PFSK-1 (cell line): ENCODE data around the gene PYGL.

Source experiments
- FOXP2 ChIP-seq: optimal IDR thresholded peaks from 2 replicates; pipeline ENCODE3; 2011; ENCODE audit warnings: borderline replicate concordance, control low read depth, inconsistent platforms; ENCODE audit not compliant: insufficient read depth; ENCODE audit errors: extremely low read length, extremely low read depth
- POLR2AphosphoS5 ChIP-seq: IDR thresholded peaks from 2 replicates; pipeline ENCODE4 v1.6.1; 2012; ENCODE audit warnings: low read depth, mild to moderate bottlenecking, control low read depth, low read length, moderate library complexity
- SIN3A ChIP-seq: IDR thresholded peaks from 2 replicates; pipeline ENCODE4 v1.6.1; 2012; ENCODE audit warnings: mild to moderate bottlenecking, low read length, moderate library complexity, borderline replicate concordance; ENCODE audit not compliant: insufficient read depth
- TAF1 ChIP-seq: IDR thresholded peaks from 2 replicates; pipeline ENCODE4 v1.6.1; 2012; ENCODE audit warnings: low read length, control low read depth, borderline replicate concordance; ENCODE audit not compliant: insufficient read depth
- TF ChIP-seq, protein P1 (sequence below), 2 experiments: IDR thresholded peaks; 2 replicates each; pipeline versions ENCODE4 v1.6.1 to v1.8.0; 2011 to 2012; ENCODE audit warnings: low read depth in 2 of 2, low read length in 2 of 2, control low read depth in 1 of 2, inconsistent platforms in 1 of 2, mild to moderate bottlenecking in 1 of 2, moderate library complexity in 1 of 2; ENCODE audit not compliant: insufficient read depth in 1 of 2

The PYGL gene

DNA sequence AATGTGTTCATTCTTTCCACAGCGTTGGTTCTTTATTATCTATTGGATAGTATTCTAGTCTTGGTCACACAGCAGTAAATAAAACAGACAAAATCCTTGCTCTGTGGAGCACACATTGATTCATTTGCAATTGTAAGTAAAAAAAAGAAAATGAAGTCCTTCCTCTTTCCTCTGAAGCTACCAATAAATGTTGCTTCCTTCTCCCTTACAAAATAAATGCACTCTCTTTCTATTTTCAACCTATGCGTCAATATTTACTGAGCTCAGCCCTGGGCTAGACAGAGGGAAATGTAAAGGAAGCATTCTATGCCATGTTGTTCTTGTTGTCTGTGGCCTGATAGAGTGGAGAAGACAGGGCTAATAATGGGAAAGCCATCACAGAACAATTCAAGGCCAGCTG, 69.5 kb downstream of the PYGL start:
- TF ChIP-seq, protein P1, sequence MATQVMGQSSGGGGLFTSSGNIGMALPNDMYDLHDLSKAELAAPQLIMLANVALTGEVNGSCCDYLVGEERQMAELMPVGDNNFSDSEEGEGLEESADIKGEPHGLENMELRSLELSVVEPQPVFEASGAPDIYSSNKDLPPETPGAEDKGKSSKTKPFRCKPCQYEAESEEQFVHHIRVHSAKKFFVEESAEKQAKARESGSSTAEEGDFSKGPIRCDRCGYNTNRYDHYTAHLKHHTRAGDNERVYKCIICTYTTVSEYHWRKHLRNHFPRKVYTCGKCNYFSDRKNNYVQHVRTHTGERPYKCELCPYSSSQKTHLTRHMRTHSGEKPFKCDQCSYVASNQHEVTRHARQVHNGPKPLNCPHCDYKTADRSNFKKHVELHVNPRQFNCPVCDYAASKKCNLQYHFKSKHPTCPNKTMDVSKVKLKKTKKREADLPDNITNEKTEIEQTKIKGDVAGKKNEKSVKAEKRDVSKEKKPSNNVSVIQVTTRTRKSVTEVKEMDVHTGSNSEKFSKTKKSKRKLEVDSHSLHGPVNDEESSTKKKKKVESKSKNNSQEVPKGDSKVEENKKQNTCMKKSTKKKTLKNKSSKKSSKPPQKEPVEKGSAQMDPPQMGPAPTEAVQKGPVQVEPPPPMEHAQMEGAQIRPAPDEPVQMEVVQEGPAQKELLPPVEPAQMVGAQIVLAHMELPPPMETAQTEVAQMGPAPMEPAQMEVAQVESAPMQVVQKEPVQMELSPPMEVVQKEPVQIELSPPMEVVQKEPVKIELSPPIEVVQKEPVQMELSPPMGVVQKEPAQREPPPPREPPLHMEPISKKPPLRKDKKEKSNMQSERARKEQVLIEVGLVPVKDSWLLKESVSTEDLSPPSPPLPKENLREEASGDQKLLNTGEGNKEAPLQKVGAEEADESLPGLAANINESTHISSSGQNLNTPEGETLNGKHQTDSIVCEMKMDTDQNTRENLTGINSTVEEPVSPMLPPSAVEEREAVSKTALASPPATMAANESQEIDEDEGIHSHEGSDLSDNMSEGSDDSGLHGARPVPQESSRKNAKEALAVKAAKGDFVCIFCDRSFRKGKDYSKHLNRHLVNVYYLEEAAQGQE (IDR thresholded peaks at IDR 0.05; ENCODE audit: insufficient read depth in 1 of 2, low read depth in 2 of 2, low read length in 2 of 2): no peak
- TF ChIP-seq POLR2AphosphoS5 (no peak), SIN3A (no peak), FOXP2 (no peak), TAF1 (no peak)

DNA sequence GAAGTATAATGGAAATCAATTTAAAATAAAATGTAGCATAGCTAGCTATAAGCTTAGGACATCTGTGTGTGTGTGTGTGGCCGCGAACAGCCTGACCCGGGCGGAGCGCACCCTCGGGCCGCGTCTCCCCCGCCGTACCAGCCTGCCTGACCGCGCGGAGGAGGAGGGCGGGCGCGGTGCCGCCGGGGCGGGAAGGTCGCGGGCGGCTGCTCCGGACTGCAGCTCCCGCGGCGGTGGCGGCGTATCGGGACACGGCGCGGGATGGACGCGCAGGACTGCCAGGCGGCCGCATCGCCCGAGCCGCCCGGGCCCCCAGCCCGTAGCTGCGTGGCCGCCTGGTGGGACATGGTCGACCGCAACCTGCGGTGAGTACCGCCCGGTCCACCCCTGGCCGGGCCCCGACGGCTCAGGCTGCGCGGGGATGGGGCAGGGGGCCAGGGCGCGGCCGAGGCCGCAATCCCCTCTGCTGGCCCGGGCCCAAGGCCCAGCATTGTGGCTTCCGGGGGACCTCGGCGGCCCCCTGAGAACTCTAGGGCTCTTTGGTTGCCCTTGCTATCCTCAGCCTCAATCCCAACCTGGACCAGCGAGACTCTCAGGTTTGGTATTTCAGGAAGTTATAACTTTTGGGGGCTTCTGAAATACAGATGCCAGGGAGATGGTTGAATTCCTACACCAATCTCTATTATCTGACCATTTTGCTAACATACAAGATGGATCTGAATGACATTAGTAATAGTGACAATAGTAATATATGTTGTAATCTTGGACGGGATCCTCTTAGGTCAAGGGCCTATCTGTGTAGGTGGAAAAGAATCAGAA, 72.2 kb downstream of the PYGL start, which contains the start of gene ABHD12B:
ABHD12B (plus strand) TSS at position 140 of the 819 bp plus-strand sequence; CDS start at position 262, 122 bp downstream.
- TF ChIP-seq, protein P1 (IDR thresholded peaks at IDR 0.05; ENCODE audit: insufficient read depth in 1 of 2, low read depth in 2 of 2, low read length in 2 of 2): no peak
- TF ChIP-seq FOXP2 (no peak), SIN3A (no peak), TAF1 (no peak), POLR2AphosphoS5 (no peak)

DNA sequence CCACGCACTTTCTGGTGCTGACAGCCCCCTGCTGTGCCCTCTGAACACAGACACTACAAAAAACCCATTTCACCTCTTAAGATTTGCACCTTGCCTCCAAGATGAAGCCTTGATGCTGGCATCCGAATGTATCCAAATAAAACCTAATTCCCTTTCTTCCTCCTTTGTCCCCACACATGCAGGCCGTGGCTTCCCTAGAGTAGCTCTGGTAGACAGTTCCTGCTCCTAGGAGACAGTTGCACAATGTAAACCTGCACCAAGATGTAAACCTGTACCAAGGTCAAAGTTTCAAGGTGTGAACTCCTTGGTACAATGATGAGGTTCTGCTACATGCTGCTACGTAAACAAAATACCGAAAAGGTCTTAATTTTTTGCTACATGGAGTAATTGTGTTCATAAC, 73.1 kb downstream of the PYGL start:
- TF ChIP-seq TAF1: no peak
- no peak for TF ChIP-seq FOXP2
- TF ChIP-seq, protein P1 (IDR thresholded peaks at IDR 0.05; ENCODE audit: insufficient read depth in 1 of 2, low read depth in 2 of 2, low read length in 2 of 2): no peak
- TF ChIP-seq POLR2AphosphoS5: no peak
- TF ChIP-seq SIN3A: no peak

DNA sequence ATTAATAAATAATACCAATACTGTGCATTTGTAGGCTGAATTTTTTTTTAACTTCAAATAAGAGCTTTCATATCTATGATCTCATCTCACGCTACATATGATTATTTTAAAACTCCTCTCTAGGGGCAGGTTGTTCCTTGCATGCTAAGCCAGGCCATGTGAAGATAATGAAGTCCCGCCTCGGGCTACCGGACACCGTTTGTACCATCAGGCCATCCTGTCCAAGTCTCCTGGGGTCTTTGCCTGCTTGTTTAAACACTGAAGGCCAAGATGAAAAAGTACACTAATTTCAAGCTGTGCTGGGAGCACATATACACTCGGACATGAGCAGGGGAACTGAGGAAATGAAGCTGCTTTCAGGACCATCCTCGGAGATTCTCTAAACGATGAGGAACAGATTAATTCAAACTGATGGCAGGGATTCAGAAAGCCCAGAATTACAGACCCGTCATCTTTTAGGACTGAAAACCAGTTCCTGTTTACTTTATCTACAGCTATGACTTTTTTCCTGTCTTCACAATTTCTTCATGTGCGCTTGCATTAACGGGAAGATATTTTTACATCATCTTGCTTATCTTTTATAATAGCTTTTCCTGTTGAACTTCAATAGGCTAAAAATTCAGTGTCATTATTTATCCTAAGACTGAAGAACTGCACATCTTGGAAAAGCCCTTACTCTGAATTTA, 78.7 kb downstream of the PYGL start:
- no peak for TF ChIP-seq POLR2AphosphoS5
- no peak for TF ChIP-seq SIN3A
- TF ChIP-seq FOXP2: no peak
- TF ChIP-seq, protein P1 (IDR thresholded peaks at IDR 0.05; ENCODE audit: insufficient read depth in 1 of 2, low read depth in 2 of 2, low read length in 2 of 2): no peak
- TF ChIP-seq TAF1: no peak
